Measurements from ENCODE around the gene AGPAT4. TPM values are rescaled to one million over a fixed set of nuclear protein-coding genes. Genes with fewer than 3 reads are reported as not detected.

The AGPAT4 gene
- total RNA-seq, 1 experiment from 2014 or later, result 22.0 TPM

GRCh38 chr6:161189891-161190290 lies 84.0 kb downstream of the AGPAT4 start:
- no peak overlapping the region for H3K18ac ChIP-seq (ENCODE audit: insufficient read length, low read depth, low read length)
- Mint-ChIP-seq H3K4me1 (no peaks in the 10 kb centered on the region), H3K27me3 (ENCODE audit: low read depth) (no peaks in the 10 kb centered on the region), H3K4me3 (no peak overlapping the region), H3K27ac (no peak overlapping the region), H3K9me3 (peaks cover 18 to 25% of the 10 kb centered on the region in 2 experiments), H3K36me3 (ENCODE audit: insufficient read depth in 1 of 3, low read depth in 3 of 3) (peaks cover 40 to 59% (median 56%) of the 10 kb centered on the region in 3 experiments)
- no peak overlapping the region for H3K56ac ChIP-seq (ENCODE audit: insufficient read length, low read depth, low read length)
- WGBS (ENCODE audit: extremely low coverage, insufficient read length, low lambda C conversion rate), result no CpG with 5 or more reads among the region's 4 CpGs
- no peak overlapping the region for H2AK5ac ChIP-seq (ENCODE audit: insufficient read length, low read length)
- no peak for DNase-seq
- no peak overlapping the region for H2BK5ac ChIP-seq (ENCODE audit: insufficient read length, low read length)
- H3K23me2 ChIP-seq (ENCODE audit: insufficient read length, low read depth, low read length, poor library complexity, severe bottlenecking), result no peaks in the 10 kb centered on the region
- no peaks in the 10 kb centered on the region for H4K20me1 ChIP-seq (ENCODE audit: control insufficient read depth, insufficient read depth, insufficient read length)
- no peak overlapping the region for H3K23ac ChIP-seq (ENCODE audit: insufficient read length, low read depth, low read length)
- no peak overlapping the region for H3K4me2 ChIP-seq (ENCODE audit: insufficient read depth, insufficient read length, low read length)
- no peak overlapping the region for H3T11ph ChIP-seq (ENCODE audit: low read length)
- no peak overlapping the region for H4K8ac ChIP-seq (replicated peaks; ENCODE audit: insufficient read length, low read depth, low read length)
- no peak overlapping the region for H2BK20ac ChIP-seq (ENCODE audit: low read depth, low read length, poor library complexity, severe bottlenecking)
- no peaks in the 10 kb centered on the region for H3K4me1 ChIP-seq (ENCODE audit: insufficient read depth, low read length)
- H3K27me3 ChIP-seq (ENCODE audit: insufficient read depth, low read length), result no peaks in the 10 kb centered on the region
- H3K79me2 ChIP-seq (ENCODE audit: insufficient read depth, low read length), result peaks cover 2% of the 10 kb centered on the region; the same call in 1 of the 2 replicates
- H3K9me3 ChIP-seq (ENCODE audit: control insufficient read depth, low read depth, low read length), result peaks cover 5% of the 10 kb centered on the region
- TF ChIP-seq CTCF (conservative IDR thresholded peaks at IDR 0.05), result no peak
- H2AFZ ChIP-seq (ENCODE audit: low read length), result no peak overlapping the region
- H2BK120ac ChIP-seq (ENCODE audit: low read depth, low read length, poor library complexity, severe bottlenecking), result no peak overlapping the region
- no peak overlapping the region for H3K27ac ChIP-seq (ENCODE audit: insufficient read length, low read depth, low read length)
- H2BK12ac ChIP-seq (ENCODE audit: insufficient read length, low read depth, low read length), result no peak overlapping the region
- no peak overlapping the region for H3K9ac ChIP-seq (ENCODE audit: extremely low read depth, insufficient read length, low read length)
- no peak overlapping the region for H3K14ac ChIP-seq (ENCODE audit: insufficient read depth, low read length)
- no peak overlapping the region for H2BK15ac ChIP-seq (ENCODE audit: low read depth, low read length)
- H4K5ac ChIP-seq (ENCODE audit: insufficient read length, low read depth, low read length), result no peak overlapping the region
- H4K91ac ChIP-seq (ENCODE audit: insufficient read length, low read depth, low read length), result no peak overlapping the region
- no peak overlapping the region for H3K4ac ChIP-seq (ENCODE audit: low read depth, low read length)
- H3K79me1 ChIP-seq (ENCODE audit: insufficient read depth, low read depth, low read length, poor library complexity, severe bottlenecking), result no peaks in the 10 kb centered on the region
